ENCODE results near the gene FTCDNL1.

Gene FTCDNL1

DNA sequence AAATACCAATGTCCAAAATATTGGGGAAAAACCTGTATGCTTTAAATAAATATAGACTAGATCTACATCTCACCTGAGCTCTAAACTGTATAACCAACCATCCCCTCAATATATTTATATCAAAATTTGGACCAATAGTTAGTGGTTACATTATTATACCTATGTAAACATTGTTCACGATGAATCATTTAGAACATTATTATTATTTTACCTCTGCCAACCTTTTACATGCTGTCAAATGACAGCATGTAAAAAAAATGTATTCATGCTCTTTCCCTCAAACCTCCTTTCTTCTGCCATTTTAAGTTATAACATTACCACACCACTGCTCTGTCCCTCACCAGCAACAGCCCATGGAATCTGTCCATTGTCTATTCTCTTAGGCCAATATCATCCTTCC is 9.6 kb downstream of the FTCDNL1 start:
- no peak for DNase-seq

GRCh38 chr2:199838399-199838798 is 12.6 kb downstream of the FTCDNL1 start:
- no peak for DNase-seq

- no peak for DNase-seq
These were observed 14.0 kb downstream of the FTCDNL1 start for GRCh38 chr2:199836943-199837342.

GRCh38 chr2:199833525-199833924 is 17.5 kb downstream of the FTCDNL1 start:
- no peak for DNase-seq

DNA sequence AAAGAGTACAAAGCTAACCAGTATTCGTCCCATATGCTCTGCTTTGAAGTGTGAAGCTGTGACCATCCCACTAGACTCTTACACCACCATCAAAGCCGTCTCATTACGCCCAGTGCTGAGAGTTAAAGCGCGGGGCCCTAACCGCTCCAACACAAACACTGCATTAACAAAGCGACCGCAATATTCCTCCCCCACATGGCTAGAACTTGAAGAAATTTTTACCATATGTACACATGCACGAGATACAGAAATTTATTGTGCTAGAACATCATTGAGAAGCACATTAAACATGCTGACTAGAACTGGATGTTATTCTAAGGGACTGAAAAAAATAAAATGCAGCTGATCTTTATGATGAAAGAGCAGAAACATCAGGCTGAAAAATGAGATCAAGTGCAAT is 20.5 kb downstream of the FTCDNL1 start:
- peak; percentile 74 for DNase-seq

DNA sequence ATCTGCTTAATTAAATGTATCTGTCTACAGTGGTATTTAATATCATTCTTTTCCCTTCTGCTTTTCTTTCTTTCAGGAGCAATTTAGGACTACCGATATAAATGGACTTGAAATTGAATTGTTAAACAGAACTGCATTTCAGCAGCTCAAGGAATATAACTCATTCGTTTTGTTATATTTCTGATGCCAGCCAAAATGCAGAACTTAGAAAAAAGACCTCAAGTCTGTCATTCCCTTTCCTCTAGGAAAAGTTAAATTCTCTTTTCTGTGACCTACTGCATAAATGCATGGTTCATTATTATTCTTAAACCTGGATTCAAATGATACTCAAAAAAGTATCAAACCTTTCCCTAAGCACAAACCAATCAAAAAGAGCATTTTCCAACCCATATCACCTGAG is 21.4 kb downstream of the FTCDNL1 start:
- no peak for DNase-seq

DNA sequence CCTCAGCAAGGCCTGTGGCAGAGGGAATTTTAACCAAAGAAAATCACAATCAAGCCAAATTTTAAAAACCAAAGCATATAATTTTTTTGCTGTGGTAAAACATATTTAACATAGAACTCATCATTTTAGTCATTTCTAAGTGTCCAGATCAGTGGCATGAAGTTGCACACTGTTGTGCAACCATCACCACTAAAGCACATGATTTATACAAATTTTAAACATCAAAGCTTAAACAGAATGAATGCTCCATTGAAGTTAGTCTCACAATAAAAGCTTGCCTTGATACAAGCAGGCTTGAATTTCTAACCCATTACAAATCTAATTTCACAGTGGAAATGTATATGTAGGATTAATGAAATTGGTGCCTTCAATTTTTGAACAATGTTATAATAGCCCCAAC is 31.2 kb downstream of the FTCDNL1 start:
- peak; percentile 15 for DNase-seq

DNA sequence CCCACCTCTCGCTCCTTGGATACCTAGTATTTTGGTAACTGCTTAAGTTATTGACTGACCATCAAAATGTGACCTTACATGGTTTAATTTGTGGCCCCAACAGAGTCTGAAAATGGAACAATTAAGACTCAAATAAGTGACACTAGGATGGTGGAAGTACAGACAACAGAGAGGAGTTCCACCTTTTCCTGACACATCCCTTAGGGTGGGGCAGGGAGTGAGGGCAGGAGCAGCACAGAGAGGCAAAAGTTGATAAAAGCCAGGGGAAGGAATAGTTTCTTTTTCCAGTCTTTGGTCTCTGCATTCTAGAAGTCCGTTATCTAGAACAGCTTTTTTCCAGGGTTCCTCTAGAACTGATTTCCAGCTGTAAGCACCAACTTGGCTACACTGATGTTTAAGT is 32.2 kb downstream of the FTCDNL1 start:
- DNase-seq: no peak

- no peak for DNase-seq
These were observed 33.0 kb downstream of the FTCDNL1 start for GRCh38 chr2:199818026-199818425.

DNA sequence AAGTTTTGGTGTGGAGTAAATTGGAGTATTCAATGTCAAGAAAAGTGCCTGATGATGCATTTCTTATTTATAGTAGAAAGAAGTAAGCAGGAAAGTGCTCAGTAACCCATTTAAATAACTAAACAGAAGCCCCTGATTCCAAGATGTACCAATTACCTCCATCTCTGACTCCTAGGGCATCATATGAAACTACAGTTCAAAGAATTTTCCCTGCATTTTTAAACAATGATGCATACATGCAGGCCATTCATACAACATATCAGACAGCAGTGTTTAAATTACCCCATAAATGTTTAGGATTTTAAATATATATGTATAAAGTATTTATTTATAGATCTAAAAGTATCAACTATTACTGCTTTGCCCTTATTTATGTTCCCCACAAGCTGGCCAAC is 36.2 kb downstream of the FTCDNL1 start:
- DNase-seq: peak; percentile 20

DNA sequence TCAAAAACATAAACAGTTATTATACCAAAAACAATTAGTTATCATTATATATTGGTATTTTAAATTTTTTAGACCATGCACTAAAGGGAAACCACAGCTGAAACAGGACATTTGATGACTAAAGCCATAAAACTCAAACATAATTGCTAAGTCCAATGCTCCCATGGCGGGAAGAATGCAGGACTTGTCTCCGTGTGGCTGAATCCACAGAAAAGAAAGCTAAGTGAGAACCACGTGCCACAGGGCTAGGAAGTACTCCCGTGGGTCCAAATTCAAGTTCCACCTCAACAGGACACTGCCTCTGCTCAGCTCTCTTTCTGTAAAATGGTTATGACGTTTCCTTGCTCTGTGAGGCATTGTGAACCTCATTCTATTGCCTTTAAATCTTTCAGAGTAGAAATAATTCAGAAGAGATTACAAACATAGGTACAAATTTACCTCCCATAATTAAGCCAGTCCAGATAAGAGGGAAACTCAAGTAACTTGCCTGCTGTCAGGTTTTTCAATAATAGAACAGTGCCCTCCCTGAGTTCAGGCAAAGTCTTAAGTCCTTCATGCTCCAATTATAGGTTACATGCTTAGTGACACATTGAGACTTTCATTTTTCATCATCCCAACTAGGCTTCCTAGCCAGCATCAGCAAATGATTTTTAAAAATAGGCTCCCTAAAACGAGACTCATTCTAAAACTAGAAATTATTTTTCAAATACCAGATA is 36.7 kb downstream of the FTCDNL1 start:
- DNase-seq: peak; percentile 36

DNA sequence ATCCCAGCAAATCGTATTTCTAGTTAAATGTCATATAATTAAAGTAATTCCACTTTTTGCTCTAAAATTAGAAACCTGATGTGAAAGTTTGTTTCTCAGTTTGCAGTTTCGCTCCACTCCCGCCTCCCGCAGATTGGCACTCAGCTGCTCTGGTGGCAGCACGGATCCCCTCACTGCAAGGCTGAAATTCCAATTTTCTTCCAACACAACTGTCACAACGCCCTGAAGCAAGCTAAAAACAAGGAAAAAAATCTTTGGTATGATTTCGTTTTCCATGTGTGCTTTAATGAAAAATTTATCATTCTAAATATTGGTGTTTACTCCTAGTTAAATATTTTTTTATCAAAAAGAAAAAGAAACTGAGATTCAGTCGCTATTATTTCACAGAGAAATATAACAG is 38.5 kb downstream of the FTCDNL1 start:
- no peak for DNase-seq

- peak; percentile 37 for DNase-seq
These were observed 39.6 kb downstream of the FTCDNL1 start for GRCh38 chr2:199811346-199811745.

DNA sequence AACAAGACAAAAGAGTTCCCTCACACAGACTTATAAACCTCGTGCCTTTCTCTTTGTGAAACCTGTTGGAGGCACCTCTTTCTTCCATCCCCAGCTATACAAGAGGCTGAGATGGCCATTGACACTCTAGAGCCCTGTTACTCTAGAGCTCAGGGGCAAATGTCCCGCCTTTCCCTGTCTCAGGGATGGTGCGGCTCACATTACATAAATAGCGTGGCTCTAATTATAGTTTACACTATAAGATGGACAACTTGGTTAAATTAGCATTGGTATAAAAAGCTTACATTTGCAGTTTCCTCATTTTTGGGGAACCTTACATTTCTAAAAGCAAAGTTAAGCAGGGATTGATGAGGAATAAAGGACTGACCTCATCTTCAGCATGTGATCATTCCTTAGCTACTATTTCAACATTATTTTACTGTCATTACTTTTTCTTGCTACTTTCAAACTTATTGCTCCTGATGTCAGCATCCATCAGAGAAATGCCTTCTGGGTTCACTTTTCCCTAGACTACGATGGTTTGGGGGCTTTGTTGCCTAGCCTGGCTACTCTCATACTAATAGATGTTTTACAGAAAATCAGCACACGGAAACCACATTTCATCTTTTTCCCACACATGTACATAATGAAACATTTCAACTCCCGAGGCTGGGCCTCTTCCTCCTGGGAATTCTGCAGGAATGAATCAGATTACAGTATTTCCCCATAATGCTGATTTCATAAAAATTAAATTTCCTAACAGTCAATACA is 40.4 kb downstream of the FTCDNL1 start:
- DNase-seq: peak; percentile 80

- DNase-seq: no peak
These were observed 43.0 kb downstream of the FTCDNL1 start for GRCh38 chr2:199807966-199808365.

DNA sequence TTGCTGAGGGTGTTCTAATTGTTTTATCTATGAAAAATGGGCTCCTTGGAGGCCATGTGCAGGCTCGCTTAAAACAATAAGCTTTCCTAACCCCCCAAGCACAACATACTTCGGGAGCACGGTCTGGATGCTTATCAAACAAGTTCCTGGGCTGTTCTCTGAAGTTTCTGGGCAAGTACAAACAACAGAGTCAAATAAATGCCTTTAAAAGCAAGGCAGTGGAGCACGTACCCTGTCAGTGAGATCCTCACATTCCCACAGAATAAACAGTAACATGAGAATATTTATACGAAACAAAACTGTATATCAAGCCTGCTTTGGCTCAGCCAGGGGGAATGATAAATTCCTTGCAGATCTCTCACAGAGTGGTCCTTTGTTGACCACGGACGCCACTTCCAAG is 44.8 kb downstream of the FTCDNL1 start:
- DNase-seq: no peak

DNA sequence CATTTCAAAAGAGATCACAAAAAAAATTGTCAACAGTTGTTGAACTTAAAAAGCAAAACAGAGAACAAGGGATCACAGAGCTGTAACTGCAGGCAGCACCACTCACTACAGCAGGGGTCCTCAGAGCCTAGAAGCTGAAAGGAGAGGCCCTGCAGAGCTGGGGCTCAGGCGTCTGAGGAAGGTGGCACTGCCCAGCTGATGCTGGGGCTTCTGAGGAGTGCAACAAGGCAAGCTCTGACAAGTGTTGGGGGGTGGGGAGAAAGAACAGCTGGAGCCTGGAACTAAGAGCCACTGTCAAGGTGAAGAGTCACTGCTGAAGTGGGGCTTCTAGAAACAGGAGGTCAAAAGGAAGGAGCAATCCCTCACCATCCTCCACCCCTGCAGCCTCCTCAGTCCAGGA is 46.2 kb downstream of the FTCDNL1 start:
- DNase-seq: no peak

DNA sequence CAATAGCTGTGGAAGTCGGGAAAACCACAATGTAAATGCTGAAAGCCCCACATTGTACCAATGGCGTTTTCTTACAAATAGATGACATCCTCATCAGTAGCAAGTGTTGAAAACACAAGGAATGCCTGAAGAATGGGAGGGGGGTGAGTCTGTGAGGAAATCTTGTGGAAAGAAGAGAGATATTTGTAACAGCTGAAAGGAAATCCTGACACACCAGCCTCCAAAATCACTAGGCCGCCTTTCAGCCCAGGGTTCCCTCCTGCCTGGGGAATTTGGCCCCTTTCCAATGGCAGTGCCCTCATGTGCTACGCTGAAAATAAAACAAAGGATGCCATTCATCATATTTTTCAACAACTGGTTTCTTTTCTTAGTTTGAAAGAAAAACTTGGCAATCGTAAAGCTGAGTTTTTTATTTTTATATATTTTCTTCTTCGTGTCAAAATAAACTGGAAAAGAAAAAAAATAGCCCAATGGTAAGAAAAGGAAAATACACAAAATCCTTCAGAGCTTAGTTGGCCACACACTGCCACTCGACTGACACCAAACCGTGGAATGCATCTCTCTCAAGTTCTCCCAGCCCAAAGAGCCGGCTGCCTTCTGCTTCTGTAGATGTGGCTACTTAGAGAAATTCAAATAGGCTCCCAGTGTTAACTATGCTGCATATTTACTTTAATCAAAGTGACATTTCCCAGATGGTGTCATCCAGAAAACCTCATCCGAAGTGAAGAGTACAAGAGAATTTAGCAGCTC is 52.0 kb downstream of the FTCDNL1 start:
- peak; percentile 63 for DNase-seq

GRCh38 chr2:199797431-199798403 is 53.3 kb downstream of the FTCDNL1 start:
- no peak for DNase-seq

DNA sequence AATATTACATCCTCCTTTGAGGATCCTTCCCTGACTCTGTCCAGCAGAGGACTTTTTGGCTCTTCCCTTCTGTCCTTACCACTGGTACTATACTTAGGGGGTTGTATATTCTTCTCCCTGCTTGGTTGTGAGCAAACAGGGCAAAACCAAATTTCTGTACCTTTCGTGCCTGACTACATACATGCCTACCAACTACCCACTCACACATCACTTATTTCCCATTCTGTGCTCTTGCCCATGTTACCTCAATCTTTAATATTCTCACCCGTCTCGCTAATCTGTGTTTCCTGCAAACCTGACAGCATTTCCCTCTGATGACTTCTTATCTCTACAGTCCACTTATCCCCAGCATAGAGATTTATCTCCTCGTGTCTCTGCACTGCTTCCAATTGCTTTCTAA is 58.6 kb downstream of the FTCDNL1 start:
- DNase-seq: no peak

DNA sequence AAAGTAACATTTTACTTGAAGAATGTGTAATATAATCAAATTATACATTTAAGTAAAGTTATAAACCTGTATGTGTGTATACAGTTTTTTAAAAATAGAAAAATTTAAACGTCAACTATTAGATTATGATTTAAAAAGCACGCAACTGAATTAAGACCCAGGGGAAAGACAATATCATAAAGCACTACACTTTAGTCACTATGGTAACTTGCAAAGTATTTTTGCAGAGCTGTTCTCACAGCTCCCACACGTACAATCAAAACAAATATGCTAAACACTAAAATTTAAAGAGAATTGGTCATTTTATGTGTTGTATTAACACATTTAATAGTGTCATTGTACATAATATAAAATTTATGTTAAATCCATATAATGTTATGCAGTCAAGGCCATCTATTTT is 59.7 kb downstream of the FTCDNL1 start:
- no peak for DNase-seq

DNA sequence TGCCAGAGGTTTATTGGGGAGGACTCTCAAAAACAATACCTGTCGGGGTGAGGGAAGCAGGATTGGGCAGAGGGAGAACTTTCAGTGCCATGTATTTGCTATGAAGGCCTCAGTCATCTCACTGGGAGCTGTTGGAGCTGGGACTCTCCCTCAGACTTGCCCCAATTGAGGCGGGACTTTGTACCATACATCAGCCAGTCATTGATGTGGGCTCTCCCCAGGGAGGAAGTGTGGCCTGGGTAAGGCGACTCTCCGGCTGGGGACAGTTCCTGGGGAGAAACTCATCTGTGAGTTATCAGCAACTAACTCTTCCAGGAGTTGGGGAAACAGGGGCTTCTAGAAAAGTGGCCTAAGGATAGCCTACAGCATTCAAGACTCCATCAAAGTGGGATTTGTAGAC is 66.5 kb downstream of the FTCDNL1 start:
- DNase-seq: no peak

DNA sequence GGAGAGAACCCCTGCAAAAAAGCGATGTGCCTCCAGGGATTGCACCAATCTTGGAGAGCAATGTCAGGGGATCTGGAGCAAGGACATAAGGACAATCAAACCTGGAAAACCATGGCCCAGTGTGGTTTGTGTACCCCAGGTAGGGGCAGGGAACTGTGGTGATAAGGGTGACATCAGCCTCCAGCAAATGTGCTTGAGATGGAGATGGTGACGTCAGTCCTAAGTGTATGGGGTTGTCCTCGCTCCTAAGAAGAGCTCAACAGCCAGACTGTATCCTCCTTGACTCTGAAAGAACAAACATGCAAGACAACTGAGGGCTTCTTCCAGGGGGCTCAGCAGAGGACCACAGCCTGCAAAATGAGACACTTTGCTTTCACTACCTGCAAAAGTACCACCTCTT is 71.4 kb downstream of the FTCDNL1 start:
- no peak for DNase-seq

Data from fibroblast of skin of right quadriceps (primary cell).